ENCODE data around the gene ZNF225. TPM values are rescaled to one million over a fixed set of nuclear protein-coding genes. Genes with fewer than 3 reads are reported as not detected.

Gene ZNF225
- total RNA-seq (2014; rRNA removed; shearing (Covaris generic); ENCODE audit: low replicate concordance) = 5.1 and 5.2 TPM in 2 replicates

DNA sequence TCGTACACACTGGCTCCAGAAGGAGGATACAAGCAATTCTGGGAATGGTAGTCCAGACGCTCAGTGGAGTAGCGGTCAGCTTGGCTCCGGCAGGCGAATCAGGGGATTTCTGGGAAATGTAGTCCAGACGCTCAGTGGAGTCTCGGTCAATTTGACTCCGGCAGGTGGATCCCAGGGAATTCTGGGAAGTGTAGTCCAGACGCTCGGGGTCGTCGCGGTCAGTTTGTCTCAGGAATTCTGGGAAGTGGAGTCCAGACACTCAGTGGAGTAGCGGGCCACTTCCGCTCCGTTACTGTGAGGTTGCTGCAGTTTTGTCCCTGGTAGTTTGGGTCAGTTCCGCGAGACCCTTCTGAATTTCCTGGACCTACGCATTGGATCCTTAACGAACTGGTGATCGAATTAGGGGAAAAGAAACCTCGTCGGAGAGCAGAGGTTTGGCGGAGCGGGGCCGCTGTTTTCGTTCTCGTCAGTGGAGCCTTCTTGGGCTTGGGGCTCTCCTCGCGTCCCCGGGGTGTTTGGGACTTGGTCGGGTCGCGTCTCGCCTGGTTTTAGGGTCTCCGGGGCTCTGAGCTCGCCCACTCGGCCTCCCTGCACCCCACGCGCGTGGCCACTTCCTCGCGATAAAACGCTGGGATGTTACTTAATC, at the start of gene ZNF225:
ZNF225 (plus strand) TSS at position 262 of the 646 bp plus-strand sequence. CDS start 2,429 bp downstream, outside the sequence.
- Histone ChIP-seq H4K20me1 (ENCODE audit: insufficient read depth, low read depth, low read length) (no peaks in the 10 kb centered on the region), H3K9me2 (replicated peaks; ENCODE audit: insufficient read depth, low read length) (no peaks in the 10 kb centered on the region), H3K9me3 (ENCODE audit: low read length) (peaks cover 19% of the 10 kb centered on the region), H3K4me3 (ENCODE audit: low read length) (peak within 1 kb of the TSS; percentile 79), H3K36me3 (ENCODE audit: insufficient read depth, low read length) (peaks cover 10% of the 10 kb centered on the region), H3K4me2 (ENCODE audit: low read depth, low read length, poor library complexity, severe bottlenecking) (peak within 1 kb of the TSS; percentile 80), H3K79me2 (ENCODE audit: low read length) (peaks cover 16% of the 10 kb centered on the region), H3K9ac (ENCODE audit: low read length) (peak within 1 kb of the TSS; percentile 77), H2AFZ (ENCODE audit: low read length) (peak within 1 kb of the TSS; percentile 49), H3K4me1 (ENCODE audit: low read length) (peaks cover 14% of the 10 kb centered on the region), H3K27ac (ENCODE audit: low read length) (no peak within 1 kb of the TSS), H3K27me3 (ENCODE audit: low read length) (no peaks in the 10 kb centered on the region)
- peak; percentile 96 for DNase-seq

DNA sequence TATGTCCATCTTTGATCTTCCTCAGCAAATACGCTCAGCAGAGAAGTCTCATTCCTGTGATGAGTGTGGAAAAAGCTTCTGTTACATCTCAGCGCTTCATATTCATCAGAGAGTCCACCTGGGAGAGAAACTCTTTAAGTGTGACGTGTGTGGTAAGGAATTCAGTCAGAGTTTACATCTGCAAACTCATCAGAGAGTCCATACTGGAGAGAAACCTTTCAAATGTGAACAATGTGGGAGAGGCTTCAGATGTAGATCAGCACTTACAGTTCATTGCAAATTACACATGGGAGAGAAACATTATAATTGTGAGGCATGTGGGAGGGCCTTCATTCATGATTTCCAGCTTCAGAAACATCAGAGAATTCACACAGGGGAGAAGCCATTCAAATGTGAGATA, 46.9 kb upstream of the ZNF225 start:
- Histone ChIP-seq H3K4me1 (ENCODE audit: low read length) (no peaks in the 10 kb centered on the region), H3K27me3 (ENCODE audit: low read length) (no peaks in the 10 kb centered on the region), H3K79me2 (ENCODE audit: low read length) (no peaks in the 10 kb centered on the region), H2AFZ (ENCODE audit: low read length) (no peak overlapping the region), H3K4me2 (ENCODE audit: low read depth, low read length, poor library complexity, severe bottlenecking) (no peak overlapping the region), H3K27ac (ENCODE audit: low read length) (no peak overlapping the region), H3K9me2 (replicated peaks; ENCODE audit: insufficient read depth, low read length) (no peaks in the 10 kb centered on the region), H3K36me3 (ENCODE audit: insufficient read depth, low read length) (no peaks in the 10 kb centered on the region), H3K4me3 (ENCODE audit: low read length) (no peak overlapping the region), H3K9me3 (ENCODE audit: low read length) (peaks cover 21% of the 10 kb centered on the region), H4K20me1 (ENCODE audit: insufficient read depth, low read depth, low read length) (no peaks in the 10 kb centered on the region), H3K9ac (ENCODE audit: low read length) (no peak overlapping the region)
- DNase-seq = no peak

DNA sequence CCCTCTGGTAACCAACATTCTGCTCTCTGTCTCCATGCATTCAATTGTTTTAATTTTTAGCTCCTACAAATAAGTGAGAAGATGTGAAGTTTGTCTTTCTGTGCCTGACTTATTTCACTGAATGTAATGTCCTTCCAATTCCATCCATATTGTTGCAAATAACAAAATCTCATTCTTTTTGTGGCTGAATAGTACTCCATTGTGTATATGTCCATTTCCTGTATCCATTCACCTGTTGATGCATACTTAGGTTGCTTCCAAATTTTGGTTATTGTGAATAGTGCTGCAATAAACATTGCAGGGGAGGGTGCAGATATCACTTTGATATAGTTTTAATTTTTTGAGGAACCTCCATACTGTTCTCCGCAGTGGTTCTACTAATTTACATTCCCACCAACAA, 43.8 kb upstream of the ZNF225 start:
- Histone ChIP-seq H3K9ac (ENCODE audit: low read length) (no peak overlapping the region), H3K4me1 (ENCODE audit: low read length) (no peaks in the 10 kb centered on the region), H3K9me3 (ENCODE audit: low read length) (peaks cover 21% of the 10 kb centered on the region), H3K27me3 (ENCODE audit: low read length) (no peaks in the 10 kb centered on the region), H3K27ac (ENCODE audit: low read length) (no peak overlapping the region), H3K4me2 (ENCODE audit: low read depth, low read length, poor library complexity, severe bottlenecking) (no peak overlapping the region), H3K79me2 (ENCODE audit: low read length) (no peaks in the 10 kb centered on the region), H3K9me2 (replicated peaks; ENCODE audit: insufficient read depth, low read length) (no peaks in the 10 kb centered on the region), H3K36me3 (ENCODE audit: insufficient read depth, low read length) (no peaks in the 10 kb centered on the region), H2AFZ (ENCODE audit: low read length) (no peak overlapping the region), H3K4me3 (ENCODE audit: low read length) (no peak overlapping the region), H4K20me1 (ENCODE audit: insufficient read depth, low read depth, low read length) (no peaks in the 10 kb centered on the region)
- DNase-seq = no peak

DNA sequence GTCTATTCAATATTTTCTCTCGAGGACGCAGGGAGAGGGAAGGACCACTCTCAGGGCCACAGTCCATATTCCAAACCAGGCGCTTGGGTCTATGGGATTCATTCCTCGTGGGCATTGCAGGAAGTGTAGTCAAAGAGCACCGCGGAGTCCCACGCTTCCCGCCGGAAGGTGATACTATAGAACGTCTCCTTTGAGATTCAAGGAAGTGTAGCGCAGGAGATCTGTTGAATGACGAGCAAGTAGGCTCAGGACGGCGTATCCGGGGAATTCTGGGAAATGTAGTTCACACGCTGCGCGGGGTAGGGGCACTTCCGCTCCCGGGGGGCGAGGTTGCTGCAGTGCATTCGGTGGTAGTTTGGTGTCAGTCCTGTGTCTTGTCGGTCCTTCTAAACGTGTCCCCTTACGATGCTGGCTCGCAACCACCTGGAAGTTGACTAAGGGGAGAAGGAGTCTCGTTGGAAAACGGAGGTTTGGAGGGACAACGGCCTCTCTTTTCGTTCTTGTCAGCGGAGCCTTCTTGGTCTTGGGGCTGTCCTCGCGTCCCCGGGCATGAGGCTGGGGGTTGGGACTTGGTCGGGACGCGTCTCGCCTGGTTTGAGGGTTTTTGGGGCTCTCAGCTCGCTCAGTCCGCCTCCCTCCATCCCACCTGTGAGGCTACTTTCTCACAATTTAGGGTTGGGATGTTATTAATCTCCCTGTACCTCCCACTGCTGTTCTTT, 41.2 kb upstream of the ZNF225 start, which contains the start of gene ZNF284:
ZNF284 (plus strand) TSS at position 336 of the 719 bp plus-strand sequence. CDS start 4,231 bp downstream, outside the sequence.
- Histone ChIP-seq H3K27ac (ENCODE audit: low read length) (no peak within 1 kb of the TSS), H3K9ac (ENCODE audit: low read length) (no peak within 1 kb of the TSS)

DNA sequence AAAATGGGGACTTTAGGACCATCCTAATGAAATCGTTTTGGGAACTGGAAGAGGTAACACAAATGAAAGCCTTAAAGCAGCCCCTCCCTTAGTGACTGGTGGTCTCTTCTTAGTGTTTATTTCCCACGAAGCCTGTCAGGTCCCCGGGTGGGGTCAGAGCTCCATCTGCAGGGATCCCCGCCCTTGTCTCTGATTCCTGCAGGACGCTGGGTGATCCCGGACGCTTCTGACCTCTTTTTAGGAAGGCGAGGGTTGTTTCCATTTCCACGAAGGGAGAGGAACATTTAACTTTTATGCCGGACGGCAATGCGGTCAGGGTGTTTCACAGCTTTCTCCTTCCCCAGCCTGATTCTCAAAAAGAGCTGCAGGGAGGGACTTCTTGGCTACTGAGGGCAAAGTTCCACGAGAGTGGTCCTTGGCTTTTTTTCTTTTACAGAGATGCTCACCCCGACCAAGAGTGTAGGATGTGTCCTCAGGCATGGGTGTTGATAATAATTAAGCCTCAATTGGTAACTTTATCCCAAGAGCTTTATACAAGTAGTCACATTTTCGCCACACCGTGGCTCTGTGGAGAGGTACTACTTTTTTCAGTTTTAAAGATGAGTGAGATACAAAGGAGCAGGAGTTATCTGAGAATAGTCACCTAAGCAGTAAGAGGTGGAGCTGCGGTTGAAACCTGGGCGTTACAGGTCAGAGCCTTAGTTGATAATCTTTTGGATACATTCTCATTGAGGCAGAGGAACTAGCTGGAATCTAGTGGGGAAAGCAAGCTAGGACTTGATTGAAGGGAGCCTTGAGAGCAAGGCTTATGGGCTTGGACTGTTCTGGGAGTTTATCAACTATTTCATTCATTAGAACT, 40.4 kb upstream of the ZNF225 start:
- no peaks in the 10 kb centered on the region for H3K27me3 ChIP-seq (ENCODE audit: low read length)
- H3K4me2 ChIP-seq (ENCODE audit: low read depth, low read length, poor library complexity, severe bottlenecking) = no peak overlapping the region
- H3K36me3 ChIP-seq (ENCODE audit: insufficient read depth, low read length) = no peaks in the 10 kb centered on the region
- H3K9ac ChIP-seq (ENCODE audit: low read length) = no peak overlapping the region
- no peaks in the 10 kb centered on the region for H3K9me2 ChIP-seq (replicated peaks; ENCODE audit: insufficient read depth, low read length)
- no peak overlapping the region for H3K27ac ChIP-seq (ENCODE audit: low read length)
- H3K9me3 ChIP-seq (ENCODE audit: low read length) = no peaks in the 10 kb centered on the region
- H4K20me1 ChIP-seq (ENCODE audit: insufficient read depth, low read depth, low read length) = no peaks in the 10 kb centered on the region
- H3K79me2 ChIP-seq (ENCODE audit: low read length) = no peaks in the 10 kb centered on the region
- no peak for DNase-seq
- no peaks in the 10 kb centered on the region for H3K4me1 ChIP-seq (ENCODE audit: low read length)
- H3K4me3 ChIP-seq (ENCODE audit: low read length) = no peak overlapping the region
- no peak overlapping the region for H2AFZ ChIP-seq (ENCODE audit: low read length)

More for the DNA sequence above, 41.2 kb upstream of the ZNF225 start, which contains the start of gene ZNF284:
- no peaks in the 10 kb centered on the region for H3K4me1 ChIP-seq (ENCODE audit: low read length)
- no peak within 1 kb of the TSS for H3K4me3 ChIP-seq (ENCODE audit: low read length)
- no peaks in the 10 kb centered on the region for H4K20me1 ChIP-seq (ENCODE audit: insufficient read depth, low read depth, low read length)
- DNase-seq = no peak
- H2AFZ ChIP-seq (ENCODE audit: low read length) = no peak within 1 kb of the TSS
- H3K79me2 ChIP-seq (ENCODE audit: low read length) = no peaks in the 10 kb centered on the region
- no peaks in the 10 kb centered on the region for H3K9me2 ChIP-seq (replicated peaks; ENCODE audit: insufficient read depth, low read length)
- H3K36me3 ChIP-seq (ENCODE audit: insufficient read depth, low read length) = no peaks in the 10 kb centered on the region
- no peaks in the 10 kb centered on the region for H3K27me3 ChIP-seq (ENCODE audit: low read length)
- no peak within 1 kb of the TSS for H3K4me2 ChIP-seq (ENCODE audit: low read depth, low read length, poor library complexity, severe bottlenecking)
- peaks cover 7% of the 10 kb centered on the region for H3K9me3 ChIP-seq (ENCODE audit: low read length)

DNA sequence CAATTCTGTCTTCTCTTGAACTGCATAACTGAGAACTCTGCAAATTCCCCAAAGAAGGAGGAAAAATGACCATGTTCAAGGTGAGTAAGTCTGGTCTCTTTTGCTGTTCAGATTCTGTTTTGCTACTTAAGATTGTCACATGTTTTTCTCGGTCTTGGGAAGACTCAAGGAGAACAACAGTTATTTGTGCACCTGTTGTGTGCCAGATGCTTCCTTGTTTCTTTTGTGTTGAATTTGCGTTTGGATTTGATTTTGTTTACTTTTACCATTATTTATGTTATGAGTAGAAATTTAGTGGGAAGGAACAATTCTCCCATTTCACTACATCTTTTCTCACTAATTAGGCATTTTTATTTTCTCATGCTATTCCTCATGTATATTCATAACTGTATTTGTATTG, 36.9 kb upstream of the ZNF225 start:
- no peaks in the 10 kb centered on the region for H3K36me3 ChIP-seq (ENCODE audit: insufficient read depth, low read length)

DNA sequence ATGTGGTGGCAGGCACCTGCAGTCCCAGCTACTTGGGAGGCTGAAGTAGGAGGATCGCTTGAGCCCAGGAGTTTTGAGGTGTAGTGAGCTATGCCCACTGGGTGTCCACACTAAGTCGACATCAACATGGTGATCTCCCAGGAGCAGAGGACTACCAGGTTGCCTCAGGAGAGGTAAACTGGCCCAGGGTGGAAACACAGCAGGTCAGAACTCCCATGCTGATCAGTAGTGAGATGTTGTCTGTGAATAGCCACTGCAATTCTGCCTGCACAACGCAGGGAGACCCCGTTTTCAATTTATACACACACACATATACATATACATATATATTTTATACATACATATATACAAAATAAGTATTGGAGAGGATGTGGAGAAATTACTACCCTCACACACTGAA, 21.1 kb upstream of the ZNF225 start:
- Histone ChIP-seq H3K36me3 (ENCODE audit: insufficient read depth, low read length) (peaks cover 8% of the 10 kb centered on the region), H3K4me3 (ENCODE audit: low read length) (no peak overlapping the region), H3K9ac (ENCODE audit: low read length) (no peak overlapping the region), H3K9me2 (replicated peaks; ENCODE audit: insufficient read depth, low read length) (no peaks in the 10 kb centered on the region), H3K4me1 (ENCODE audit: low read length) (peaks cover 9% of the 10 kb centered on the region; the same call in 1 of the 2 replicates), H3K27ac (ENCODE audit: low read length) (no peak overlapping the region), H3K9me3 (ENCODE audit: low read length) (peaks cover 5% of the 10 kb centered on the region), H2AFZ (ENCODE audit: low read length) (no peak overlapping the region), H4K20me1 (ENCODE audit: insufficient read depth, low read depth, low read length) (no peaks in the 10 kb centered on the region), H3K79me2 (ENCODE audit: low read length) (peaks cover 26% of the 10 kb centered on the region), H3K27me3 (ENCODE audit: low read length) (no peaks in the 10 kb centered on the region), H3K4me2 (ENCODE audit: low read depth, low read length, poor library complexity, severe bottlenecking) (no peak overlapping the region)
- DNase-seq = no peak

More for the DNA sequence above, 36.9 kb upstream of the ZNF225 start:
- Histone ChIP-seq H4K20me1 (ENCODE audit: insufficient read depth, low read depth, low read length) (no peaks in the 10 kb centered on the region), H3K4me2 (ENCODE audit: low read depth, low read length, poor library complexity, severe bottlenecking) (no peak overlapping the region), H2AFZ (ENCODE audit: low read length) (no peak overlapping the region), H3K27ac (ENCODE audit: low read length) (no peak overlapping the region), H3K9ac (ENCODE audit: low read length) (no peak overlapping the region), H3K4me1 (ENCODE audit: low read length) (no peaks in the 10 kb centered on the region), H3K79me2 (ENCODE audit: low read length) (no peaks in the 10 kb centered on the region), H3K9me3 (ENCODE audit: low read length) (no peaks in the 10 kb centered on the region), H3K27me3 (ENCODE audit: low read length) (no peaks in the 10 kb centered on the region), H3K9me2 (replicated peaks; ENCODE audit: insufficient read depth, low read length) (no peaks in the 10 kb centered on the region), H3K4me3 (ENCODE audit: low read length) (no peak overlapping the region)
- no peak for DNase-seq

Data from Karpas-422 (cell line).